DMS79 (cell line): ENCODE data around the gene TSHZ3.

Experiments used
- DNase-seq: peaks from one replicate; lab custom pipeline; 2025; lab: John Stamatoyannopoulos, UW

Gene TSHZ3

GRCh38 chr19:31261019-31261602, 88.1 kb downstream of the TSHZ3 start:
- DNase-seq, result no peak

GRCh38 chr19:31260171-31260933, 88.9 kb downstream of the TSHZ3 start:
- no peak for DNase-seq

- DNase-seq, result no peak
Measured at GRCh38 chr19:31258211-31259052, 90.8 kb downstream of the TSHZ3 start.

GRCh38 chr19:31257426-31258130, 91.7 kb downstream of the TSHZ3 start:
- no peak for DNase-seq

- no peak for DNase-seq
Measured at GRCh38 chr19:31257025-31257424, 92.2 kb downstream of the TSHZ3 start.

- DNase-seq, result no peak
Measured at GRCh38 chr19:31256593-31256960, 92.7 kb downstream of the TSHZ3 start.

- no peak for DNase-seq
Measured at GRCh38 chr19:31255831-31256592, 93.2 kb downstream of the TSHZ3 start.

- DNase-seq, result no peak
Measured at GRCh38 chr19:31255174-31255799, 93.9 kb downstream of the TSHZ3 start.

GRCh38 chr19:31254611-31255010, 94.6 kb downstream of the TSHZ3 start:
- peak; percentile 83 for DNase-seq

- peak; percentile 83 for DNase-seq
Measured at GRCh38 chr19:31254180-31254551, 95.1 kb downstream of the TSHZ3 start.

- no peak for DNase-seq
Measured at GRCh38 chr19:31253526-31254179, 95.6 kb downstream of the TSHZ3 start.

GRCh38 chr19:31252441-31252840, 96.8 kb downstream of the TSHZ3 start:
- no peak for DNase-seq

GRCh38 chr19:31249217-31249616, 100.0 kb downstream of the TSHZ3 start:
- no peak for DNase-seq

GRCh38 chr19:31235806-31236205, 113.4 kb downstream of the TSHZ3 start:
- no peak for DNase-seq

- DNase-seq, result no peak
Measured at GRCh38 chr19:31233295-31233800, 115.9 kb downstream of the TSHZ3 start.

- no peak for DNase-seq
Measured at GRCh38 chr19:31232871-31233270, 116.4 kb downstream of the TSHZ3 start.

- DNase-seq, result no peak
Measured at GRCh38 chr19:31232180-31232579, 117.1 kb downstream of the TSHZ3 start.

- no peak for DNase-seq
Measured at GRCh38 chr19:31231237-31231636, 118.0 kb downstream of the TSHZ3 start.

GRCh38 chr19:31226151-31226935, 122.9 kb downstream of the TSHZ3 start:
- no peak for DNase-seq
